Activated CD4-positive, alpha-beta T cell treated with anti-CD3 and anti-CD28 coated beads, Interleukin-2, amount 50 U/mL, for 16 hours (primary cell): ENCODE data around the gene USP9X.
A peak's percentile ranks its signal among the peaks of the same experiment; 100 is the strongest.
"Not testable (repeated sequence)": the region's sequence is repeated elsewhere in the genome, so short reads cannot be mapped to it uniquely, and the experiment has no call there.

ENCODE experiments used
- DNase-seq: peaks from one replicate; pipeline ENCODE4 v3.0.0-alpha.2; 2020

USP9X gene

DNA sequence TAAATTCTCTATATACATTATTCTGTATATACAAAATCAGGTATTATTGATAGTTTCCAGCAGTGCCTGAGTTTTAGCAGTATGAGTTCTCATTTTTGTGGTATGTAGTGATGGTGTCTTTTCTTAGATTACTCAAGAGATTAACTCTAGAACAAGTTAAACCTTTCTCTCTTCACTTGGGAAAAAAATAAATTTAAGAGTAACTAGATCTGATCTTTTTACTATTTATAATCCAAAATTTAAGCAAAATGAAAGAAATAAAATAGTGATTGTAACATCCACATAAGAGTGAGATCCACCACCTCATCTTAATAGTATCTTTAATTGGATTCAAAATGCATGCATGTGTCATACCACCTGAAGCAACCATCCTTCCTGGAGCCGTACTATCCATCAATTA lies 124.6 kb downstream of the USP9X start:
- no peak for DNase-seq

DNA sequence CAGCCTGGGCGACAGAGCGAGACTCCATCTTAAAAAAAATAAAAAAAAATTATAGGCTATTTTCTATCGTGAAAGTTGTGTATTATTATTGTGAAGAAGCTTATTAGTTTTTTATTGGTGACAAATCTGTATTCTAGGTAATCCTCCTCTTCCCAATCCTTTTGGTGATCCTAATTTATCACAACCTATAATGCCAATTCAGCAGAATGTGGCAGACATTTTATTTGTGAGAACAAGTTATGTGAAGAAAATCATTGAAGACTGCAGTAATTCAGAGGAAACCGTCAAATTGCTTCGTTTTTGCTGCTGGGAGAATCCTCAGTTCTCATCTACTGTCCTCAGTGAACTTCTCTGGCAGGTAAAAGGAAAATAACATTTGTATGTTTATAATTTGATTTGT lies 139.4 kb downstream of the USP9X start:
- no peak for DNase-seq

DNA sequence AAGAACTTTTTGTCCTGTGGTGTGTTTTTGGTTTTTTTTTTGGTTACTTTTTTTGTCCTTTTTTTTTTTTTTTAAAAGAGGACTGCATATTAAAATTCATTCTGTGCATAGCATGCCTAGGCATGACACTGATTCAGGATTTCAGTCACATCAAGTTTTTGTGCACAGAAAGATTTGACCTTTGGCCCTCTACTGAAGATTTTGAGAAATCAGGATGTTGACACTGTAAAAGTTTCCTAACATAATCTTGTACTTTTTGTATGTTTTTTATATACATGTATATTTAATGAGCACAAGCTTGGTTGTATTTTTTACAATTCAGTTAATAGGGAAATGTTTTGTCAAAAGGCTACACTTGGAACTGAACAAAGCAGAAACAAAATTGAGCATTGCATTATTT lies 148.7 kb downstream of the USP9X start:
- no peak for DNase-seq

DNA sequence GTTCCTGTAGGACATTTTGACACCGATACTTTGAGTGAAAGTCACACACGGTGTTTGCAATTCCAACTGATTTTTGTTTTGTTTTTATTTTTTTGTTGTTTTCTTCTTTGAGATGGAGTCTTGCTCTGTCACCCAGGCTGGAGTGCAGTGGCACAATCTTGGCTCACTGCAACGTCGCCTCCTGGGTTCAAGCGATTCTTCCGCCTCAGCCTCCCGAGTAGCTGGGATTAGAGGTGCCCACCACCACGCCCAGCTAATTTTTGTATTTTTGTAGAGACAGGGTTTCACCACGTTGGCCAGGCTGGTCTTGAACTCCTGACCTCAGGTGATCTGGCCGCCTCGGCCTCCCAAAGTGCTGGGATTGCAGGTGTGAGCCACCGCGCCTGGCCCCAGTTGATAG lies 149.2 kb downstream of the USP9X start:
- not testable (repeated sequence) for DNase-seq

DNA sequence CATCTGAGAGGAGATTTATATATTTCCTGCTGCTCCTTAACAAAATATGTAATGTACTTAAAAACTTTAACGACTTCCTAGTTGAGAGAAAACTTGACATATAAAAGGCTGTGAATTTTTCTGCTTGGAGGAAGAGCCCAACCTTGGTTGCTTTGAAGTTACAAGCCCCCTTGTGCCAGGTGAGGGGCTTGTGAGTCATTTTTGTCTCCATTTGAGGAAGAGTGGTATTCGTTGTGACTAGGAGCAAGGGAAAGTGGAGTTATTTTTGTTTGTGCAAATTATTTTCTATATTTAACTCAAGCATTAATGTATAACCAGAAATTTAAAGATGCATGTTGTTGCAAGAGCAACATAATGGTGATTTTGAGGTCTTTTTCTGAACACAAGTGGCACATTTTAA lies 149.7 kb downstream of the USP9X start:
- DNase-seq = no peak

DNA sequence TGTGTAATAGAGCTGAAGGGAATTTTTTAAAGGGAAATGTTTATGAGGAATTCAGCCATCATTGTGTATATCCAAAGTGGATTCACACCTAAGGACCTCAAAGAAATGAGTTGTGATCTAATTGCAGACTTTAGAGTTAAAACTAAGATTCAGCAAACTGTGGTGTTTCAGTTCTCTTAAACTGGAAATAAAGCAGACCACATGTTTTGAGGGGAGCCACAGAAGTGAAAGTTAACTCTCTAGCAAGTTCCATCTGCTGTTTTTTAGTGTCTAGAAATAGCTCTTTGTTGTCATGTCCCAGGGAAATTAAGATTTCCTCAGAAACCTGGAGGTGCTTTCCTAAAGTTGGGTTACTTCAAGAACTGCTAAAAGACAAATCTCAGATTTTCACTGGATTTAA lies 151.4 kb downstream of the USP9X start:
- DNase-seq = no peak

DNA sequence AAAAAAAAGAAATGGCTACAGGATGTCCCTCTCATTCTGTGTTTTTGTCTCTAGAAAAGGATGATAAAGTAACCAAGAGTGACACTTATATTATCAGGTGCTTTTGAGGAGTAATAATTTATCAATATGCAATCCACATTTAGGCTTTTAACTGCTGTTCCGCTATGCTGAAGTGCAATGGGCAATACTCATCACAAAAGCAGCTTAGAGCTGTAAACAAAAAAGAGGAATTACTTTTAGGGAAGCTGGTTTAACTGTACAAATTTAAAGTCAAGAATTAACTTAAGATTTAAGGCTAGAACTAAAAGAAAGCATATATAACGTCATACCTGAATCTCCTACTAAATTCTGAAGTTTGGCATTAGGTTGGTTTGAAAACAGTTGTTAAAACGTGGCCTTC lies 155.3 kb downstream of the USP9X start:
- DNase-seq = no peak

DNA sequence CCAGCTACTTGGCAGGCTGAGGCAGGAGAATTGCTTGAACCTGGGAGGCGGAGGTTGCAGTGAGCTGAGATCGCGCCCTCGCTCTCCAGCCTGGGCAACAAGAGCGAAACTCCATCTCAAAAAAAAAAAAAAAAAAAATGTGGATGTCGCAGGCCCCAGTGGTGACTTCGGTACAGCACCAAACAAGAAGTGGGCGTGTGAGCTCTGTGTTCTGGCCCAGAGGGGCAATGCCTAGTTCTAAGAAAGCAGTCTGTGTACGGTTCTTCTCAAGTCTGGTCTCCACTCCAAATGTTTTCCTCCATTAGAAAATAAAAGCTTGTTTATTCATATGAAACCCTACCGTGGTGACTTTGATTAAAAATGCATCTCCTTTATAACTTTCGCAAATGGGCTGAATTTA lies 156.7 kb downstream of the USP9X start:
- no peak for DNase-seq

DNA sequence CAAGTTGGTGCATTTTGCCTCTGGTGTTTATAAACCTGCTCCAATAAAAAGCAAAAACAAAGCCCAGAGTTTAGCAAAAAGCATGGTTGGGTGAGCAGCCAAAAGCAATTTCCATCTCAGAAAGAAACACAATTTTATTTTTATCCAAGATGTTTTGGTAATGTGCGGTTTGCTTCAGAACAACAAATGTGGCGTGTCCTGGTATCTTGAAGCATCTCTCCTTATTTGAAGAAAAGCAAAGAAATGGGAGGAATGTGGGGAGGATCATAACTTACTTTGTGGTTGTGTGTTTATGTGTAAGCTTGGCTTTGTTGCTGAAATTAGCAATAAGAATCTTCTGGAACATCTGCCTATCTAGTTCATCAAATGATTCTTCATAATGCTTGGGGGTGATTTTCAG lies 160.4 kb downstream of the USP9X start:
- no peak for DNase-seq

DNA sequence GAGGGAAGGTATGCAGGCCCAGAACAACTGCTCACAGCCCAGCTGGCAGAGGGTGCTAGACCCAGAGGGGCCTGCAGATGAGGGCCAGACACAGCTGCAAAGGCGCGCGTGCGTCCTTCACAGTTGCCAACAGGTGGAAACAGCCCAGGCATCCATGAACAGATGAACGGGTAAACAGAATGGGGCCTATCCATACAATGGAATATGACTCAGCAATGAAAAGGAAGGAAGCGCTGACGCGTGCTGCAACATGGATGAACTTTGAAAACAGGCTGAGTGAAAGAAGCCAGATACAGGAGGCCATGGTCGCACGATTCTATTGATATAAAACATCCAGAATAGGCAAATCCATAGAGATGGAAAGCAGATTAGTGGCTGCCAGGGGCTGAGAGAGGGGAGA lies 165.6 kb downstream of the USP9X start:
- DNase-seq = no peak

DNA sequence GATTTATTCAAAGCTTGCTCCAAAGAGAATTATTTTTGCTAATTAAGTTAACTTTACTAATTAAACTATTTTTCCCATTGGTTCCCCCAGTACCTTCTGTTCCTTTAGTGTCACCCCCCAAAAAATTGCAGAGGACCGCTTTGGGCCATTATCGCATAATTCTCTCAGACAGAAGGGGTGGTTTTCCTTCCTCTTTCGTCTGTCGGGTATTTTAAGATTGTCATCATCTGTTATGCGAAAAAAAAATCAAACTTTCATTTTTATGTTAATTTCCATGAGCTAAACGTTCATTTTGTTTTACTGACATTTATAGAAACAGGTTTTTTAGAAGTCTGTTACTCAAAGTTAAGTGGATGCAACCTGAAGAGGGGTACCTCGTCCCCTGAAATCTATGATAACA lies 172.6 kb downstream of the USP9X start:
- DNase-seq = no peak

DNA sequence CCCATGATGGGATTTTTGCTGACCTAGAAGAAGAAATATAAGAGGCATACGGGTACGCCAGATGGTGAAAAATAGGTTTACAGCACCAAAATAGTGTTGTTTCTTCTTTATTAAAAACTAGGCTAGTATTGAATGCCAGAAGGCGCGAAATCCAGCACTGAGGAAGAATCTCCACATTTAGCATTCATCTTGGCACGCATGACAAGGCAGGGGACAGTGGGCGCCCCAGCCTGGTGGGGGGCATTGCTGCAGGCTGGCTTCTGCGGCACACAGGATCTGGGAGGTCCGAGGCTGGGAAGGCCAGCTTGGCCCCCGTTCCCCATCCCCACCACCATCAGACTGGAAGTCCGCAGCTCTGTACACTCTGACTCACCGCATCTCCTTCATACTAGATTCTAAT lies 173.0 kb downstream of the USP9X start:
- DNase-seq = no peak

DNA sequence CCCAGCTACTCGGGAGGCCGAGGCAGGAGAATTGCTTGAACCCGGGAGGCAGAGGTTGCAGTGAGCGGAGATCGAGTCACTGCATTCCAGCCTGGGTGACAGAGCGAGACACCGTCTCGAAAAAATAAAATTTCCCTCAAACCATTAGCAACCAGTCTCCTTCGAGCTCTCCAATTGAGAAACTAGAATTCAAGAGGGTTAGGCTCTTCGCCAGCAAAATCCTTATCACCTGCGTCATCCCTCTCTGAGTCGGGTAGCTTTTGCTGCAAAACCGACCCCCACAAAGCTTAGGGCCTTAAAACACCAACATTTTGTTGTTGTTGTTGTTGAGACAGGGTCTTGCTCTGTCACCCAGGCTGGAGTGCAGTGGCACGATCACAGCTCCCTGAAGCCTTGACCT lies 173.6 kb downstream of the USP9X start:
- no peak for DNase-seq

DNA sequence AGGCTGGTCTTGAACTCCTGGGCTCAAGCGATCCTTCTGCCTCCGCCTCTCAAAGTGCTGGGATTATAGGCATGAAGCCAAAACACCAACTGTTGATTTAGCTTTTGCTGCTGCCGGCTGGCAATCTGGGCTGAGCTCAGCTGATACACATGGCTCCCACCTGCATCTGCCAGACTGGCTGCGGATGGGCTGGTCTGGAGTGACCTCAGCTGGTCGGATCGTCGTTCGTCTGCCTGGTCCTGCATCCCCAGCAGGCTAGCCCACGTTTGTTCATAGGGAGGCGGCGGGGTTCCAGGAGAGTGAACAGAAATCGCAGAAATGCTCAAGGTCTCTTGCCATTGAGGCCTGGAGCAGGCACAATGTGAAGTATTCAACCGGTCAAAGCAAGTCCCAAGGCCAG lies 174.3 kb downstream of the USP9X start:
- DNase-seq = no peak

DNA sequence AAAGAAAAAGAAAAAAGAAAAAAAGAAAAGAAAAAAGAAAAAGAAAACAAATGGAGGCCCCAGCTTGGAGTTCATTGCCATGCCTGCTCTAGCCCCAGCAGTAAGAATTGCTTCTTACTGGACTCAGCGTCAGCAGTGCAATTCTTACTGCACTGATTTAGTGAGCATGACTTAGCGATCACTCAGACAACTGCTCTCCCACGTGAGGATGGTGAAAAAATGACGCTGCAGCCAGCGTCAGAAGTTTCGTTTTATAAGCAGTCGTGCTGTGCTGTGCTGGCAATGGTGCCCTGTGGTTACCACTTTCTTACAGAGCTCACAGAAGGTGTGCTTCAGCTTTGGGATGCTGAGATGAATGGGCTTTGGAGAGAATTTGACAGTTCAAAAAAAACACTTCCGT lies 180.4 kb downstream of the USP9X start:
- DNase-seq = peak; percentile 85

DNA sequence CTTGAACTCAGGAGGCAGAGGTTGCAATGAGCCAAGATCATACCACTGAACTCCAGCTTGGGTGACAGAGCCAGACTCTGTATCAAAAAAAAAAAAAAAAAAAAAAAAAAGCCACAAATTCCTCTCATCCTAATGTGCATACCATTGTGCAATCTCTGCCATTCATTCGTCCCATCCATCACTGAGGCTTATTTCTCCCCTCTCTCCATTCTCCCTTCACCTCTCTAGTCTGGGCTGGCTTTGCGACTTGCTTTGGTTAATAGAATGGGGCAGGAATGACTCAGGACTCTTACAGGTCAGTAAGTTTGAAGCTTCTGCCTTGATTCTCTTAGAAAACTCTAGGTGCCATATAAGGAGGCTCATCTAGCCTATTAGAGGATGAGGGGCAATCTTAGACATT lies 188.4 kb downstream of the USP9X start:
- DNase-seq = no peak

DNA sequence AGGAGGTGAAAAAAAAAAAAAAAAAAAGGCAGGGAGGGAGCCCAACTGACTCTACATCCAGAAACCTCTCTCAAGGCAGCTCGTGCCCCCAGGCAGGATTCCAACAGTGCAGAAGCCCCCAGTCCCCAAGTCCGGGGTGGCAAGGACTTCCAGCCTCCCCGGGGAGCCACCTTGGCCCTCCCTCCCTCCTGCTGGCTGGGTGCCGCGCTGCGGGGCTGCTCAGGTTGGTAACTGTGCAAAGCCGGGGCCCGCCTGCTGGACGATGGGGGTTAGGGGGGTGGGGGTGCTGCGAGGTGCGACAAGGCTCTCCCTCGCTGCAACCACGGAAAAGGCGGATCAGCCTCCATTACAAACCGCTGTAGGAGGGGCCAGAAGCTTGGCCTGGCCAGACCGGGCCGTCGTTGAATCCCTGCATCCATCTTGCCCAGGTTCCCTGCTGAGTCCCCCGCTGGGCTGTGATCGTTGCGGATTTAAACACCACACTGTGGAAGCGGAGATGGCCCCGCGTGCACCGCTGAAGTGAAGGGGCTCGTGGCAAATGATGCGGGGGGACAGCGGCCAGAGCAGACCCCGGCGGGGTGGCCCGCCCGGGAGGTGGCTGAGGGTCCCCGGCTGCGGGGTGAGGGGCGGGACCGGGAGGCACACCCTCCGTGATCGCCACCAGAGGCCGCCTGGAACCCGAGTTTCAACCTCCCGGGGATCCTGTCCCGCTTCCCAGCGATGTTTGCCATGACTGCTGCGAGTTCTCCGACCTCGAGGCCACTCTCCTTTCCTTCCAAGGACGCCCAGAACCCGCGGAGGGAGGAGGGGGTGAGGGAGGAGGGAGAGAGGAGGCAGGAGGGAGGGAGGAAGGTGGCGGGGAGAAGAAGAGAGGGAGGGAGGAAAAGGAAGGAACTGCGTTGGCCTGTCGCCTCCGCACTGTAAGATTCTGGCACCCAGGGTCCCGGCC lies 190.7 kb downstream of the USP9X start:
- DNase-seq = peak; percentile 57

DNA sequence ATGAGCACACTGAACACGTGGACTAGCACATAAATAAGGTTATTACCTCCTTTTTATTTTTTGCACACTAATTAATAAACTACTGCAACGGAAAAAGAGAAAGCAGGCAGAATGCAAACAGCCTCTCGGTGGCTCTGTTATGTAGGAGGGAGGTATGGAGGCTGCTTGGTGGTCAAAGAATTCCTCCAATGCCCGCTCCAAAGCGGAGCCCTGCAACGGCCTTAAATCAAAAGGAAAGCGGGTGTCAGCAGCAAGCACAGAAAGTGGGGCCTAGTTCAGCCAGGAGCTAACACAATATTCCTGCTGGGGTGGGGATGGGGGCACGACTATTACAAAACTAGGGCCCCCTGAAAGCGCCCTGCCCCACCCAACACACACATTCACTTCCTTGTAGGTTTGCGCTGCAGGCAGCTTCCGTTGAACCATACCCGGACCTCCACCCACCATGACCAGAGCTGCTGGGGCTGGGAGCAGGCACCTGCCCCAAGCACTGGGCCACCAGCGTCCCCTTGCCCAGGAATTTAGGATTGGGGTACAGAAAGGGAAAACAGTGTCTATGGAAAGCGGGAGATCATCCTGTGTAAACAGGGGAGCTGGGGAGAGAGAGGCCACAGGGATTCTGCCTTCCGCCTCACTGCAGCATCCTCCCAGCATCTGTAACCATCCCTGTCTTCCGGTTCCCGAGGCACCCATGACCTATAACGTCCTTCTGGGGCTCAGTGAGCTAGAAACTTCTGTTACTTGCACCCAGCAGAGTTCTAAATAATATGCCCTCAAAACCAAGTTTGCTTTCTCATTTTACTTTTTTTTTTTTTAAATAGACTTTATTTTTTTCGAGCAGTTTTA lies 191.6 kb downstream of the USP9X start:
- DNase-seq = no peak

DNA sequence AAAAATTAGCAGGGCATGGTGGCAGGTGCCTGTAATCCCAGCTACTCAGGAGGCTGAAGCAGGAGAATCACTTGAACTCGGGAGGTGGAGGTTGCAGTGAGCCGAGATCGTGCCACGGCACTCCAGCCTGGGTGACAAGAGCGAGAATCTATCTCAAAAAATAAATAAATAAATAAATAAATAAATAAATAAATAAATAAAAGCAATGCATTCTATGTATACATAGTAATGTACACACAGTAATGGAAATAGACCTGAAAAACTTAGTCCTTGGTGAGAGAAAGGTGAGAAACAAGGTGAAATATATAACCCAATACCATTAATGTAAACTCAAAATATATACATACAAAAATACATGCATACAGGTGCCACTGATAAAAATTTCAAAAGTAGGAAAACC lies 197.1 kb downstream of the USP9X start:
- DNase-seq = not testable (repeated sequence)

DNA sequence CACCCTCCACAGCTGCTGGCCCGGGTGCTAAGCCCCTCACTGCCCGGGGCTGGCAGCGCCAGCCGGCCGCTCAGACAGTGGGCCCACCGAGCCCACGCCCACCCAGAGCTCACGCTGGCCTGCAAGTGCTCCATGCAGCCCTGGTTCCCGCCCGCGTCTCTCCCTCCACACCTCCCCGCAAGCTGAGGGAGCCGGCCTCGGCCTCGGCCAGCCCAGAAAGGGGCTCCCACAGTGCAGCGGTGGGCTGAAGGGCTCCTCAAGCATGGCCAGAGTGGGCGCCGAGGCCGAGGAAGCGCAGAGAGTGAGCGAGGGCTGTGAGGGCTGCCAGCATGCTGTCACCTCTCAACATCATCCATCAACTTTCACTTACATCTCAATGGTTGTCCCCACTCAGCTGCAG lies 200.7 kb downstream of the USP9X start:
- DNase-seq = not testable (repeated sequence)
